ENCODE results near the gene CNPY4.

The CNPY4 gene

GRCh38 chr7:100155553-100156317 lies 36.3 kb downstream of the CNPY4 start:
- no peak overlapping the region for H3K4me3 ChIP-seq (ENCODE audit: low read depth, low read length)
- no peak for TF ChIP-seq CTCF (IDR thresholded peaks at IDR 0.05; ENCODE audit: insufficient read depth, low read depth, low read length, missing control alignments)
- no peak for DNase-seq (ENCODE audit: low read depth)

- TF ChIP-seq CTCF (IDR thresholded peaks at IDR 0.05; ENCODE audit: insufficient read depth, low read depth, low read length, missing control alignments) = no peak
- peak; percentile 44 for DNase-seq (ENCODE audit: low read depth)
- H3K4me3 ChIP-seq (ENCODE audit: low read depth, low read length) = peak overlapping the region; percentile 78; the same call in 1 of the 2 replicates
Measured at GRCh38 chr7:100156331-100157068, 37.1 kb downstream of the CNPY4 start.

GRCh38 chr7:100157069-100157333 lies 37.6 kb downstream of the CNPY4 start:
- peak overlapping the region; percentile 78 for H3K4me3 ChIP-seq (ENCODE audit: low read depth, low read length)
- TF ChIP-seq CTCF (IDR thresholded peaks at IDR 0.05; ENCODE audit: insufficient read depth, low read depth, low read length, missing control alignments) = no peak
- no peak for DNase-seq (ENCODE audit: low read depth)

GRCh38 chr7:100157334-100158228 lies 38.1 kb downstream of the CNPY4 start:
- no peak for DNase-seq (ENCODE audit: low read depth)
- peak overlapping the region; percentile 78 for H3K4me3 ChIP-seq (ENCODE audit: low read depth, low read length)
- peak; percentile 23 for TF ChIP-seq CTCF (IDR thresholded peaks at IDR 0.05; ENCODE audit: insufficient read depth, low read depth, low read length, missing control alignments)

GRCh38 chr7:100158229-100159098 lies 39.0 kb downstream of the CNPY4 start, which contains the start of gene TRAPPC14:
TRAPPC14 (minus strand) TSS chr7:100158723; CDS start chr7:100158499, 224 bp downstream.
- H3K4me3 ChIP-seq (ENCODE audit: low read depth, low read length) = peak within 1 kb of the TSS; percentile 78
- peak; percentile 85 for DNase-seq (ENCODE audit: low read depth)
- TF ChIP-seq CTCF (IDR thresholded peaks at IDR 0.05; ENCODE audit: insufficient read depth, low read depth, low read length, missing control alignments) = no peak

GRCh38 chr7:100159099-100159623 lies 39.7 kb downstream of the CNPY4 start:
- DNase-seq (ENCODE audit: low read depth) = no peak
- TF ChIP-seq CTCF (IDR thresholded peaks at IDR 0.05; ENCODE audit: insufficient read depth, low read depth, low read length, missing control alignments) = peak; percentile 9
- H3K4me3 ChIP-seq (ENCODE audit: low read depth, low read length) = peak overlapping the region; percentile 78
